ENCODE data around the gene PLXNA3. TPM values are rescaled to one million over a fixed set of nuclear protein-coding genes. Genes with fewer than 3 reads are reported as not detected.

The PLXNA3 gene
- total RNA-seq, 1 donor from 2014 or later: 4.3 TPM

DNA sequence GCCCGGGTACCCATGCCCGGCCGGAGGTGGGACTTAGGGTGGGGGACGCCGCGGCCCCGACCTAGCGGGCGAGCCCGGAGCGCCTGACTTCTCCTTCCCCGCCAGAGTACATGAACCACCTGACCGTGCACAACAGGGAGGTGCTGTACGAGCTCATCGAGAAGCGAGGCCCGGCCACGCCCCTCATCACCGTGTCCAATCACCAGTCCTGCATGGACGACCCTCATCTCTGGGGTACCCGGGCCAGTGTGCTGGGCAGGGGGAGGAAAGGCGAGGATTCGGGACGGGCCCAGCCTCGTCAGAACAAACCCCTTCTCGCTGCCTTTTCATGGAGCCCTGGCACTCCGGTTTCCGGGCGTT lies 46.1 kb upstream of the PLXNA3 start:
- peaks cover 8% of the 10 kb centered on the region for H3K79me2 ChIP-seq (ENCODE audit: low read depth)
- peak overlapping the region; percentile 82 for H3K4me2 ChIP-seq
- TF ChIP-seq EZH2phosphoT487 (IDR thresholded peaks at IDR 0.05): no peak
- TF ChIP-seq, protein P1, sequence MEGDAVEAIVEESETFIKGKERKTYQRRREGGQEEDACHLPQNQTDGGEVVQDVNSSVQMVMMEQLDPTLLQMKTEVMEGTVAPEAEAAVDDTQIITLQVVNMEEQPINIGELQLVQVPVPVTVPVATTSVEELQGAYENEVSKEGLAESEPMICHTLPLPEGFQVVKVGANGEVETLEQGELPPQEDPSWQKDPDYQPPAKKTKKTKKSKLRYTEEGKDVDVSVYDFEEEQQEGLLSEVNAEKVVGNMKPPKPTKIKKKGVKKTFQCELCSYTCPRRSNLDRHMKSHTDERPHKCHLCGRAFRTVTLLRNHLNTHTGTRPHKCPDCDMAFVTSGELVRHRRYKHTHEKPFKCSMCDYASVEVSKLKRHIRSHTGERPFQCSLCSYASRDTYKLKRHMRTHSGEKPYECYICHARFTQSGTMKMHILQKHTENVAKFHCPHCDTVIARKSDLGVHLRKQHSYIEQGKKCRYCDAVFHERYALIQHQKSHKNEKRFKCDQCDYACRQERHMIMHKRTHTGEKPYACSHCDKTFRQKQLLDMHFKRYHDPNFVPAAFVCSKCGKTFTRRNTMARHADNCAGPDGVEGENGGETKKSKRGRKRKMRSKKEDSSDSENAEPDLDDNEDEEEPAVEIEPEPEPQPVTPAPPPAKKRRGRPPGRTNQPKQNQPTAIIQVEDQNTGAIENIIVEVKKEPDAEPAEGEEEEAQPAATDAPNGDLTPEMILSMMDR (IDR thresholded peaks at IDR 0.05): no peak
- TF ChIP-seq EZH2 (IDR thresholded peaks at IDR 0.05): no peak
- H3K4me1 ChIP-seq: no peaks in the 10 kb centered on the region
- H3K4me3 Mint-ChIP-seq: peak overlapping the region; percentile 84
- peaks cover 13% of the 10 kb centered on the region for H3K4me1 Mint-ChIP-seq
- H2AFZ ChIP-seq (replicated peaks): no peak overlapping the region
- peaks cover 7% of the 10 kb centered on the region for H3K36me3 Mint-ChIP-seq
- H3F3A ChIP-seq (ENCODE audit: low read depth): peaks cover 18% of the 10 kb centered on the region
- H3K9ac ChIP-seq: peak overlapping the region; percentile 32
- H3K9me3 Mint-ChIP-seq: peaks cover 20% of the 10 kb centered on the region
- H3K27ac ChIP-seq: no peak overlapping the region
- H3K27me3 ChIP-seq: no peaks in the 10 kb centered on the region
- peaks cover 2% of the 10 kb centered on the region for H3K27me3 Mint-ChIP-seq (ENCODE audit: insufficient read depth, low read depth)
- no peaks in the 10 kb centered on the region for H4K20me1 ChIP-seq (ENCODE audit: low read depth)
- H3K36me3 ChIP-seq: no peaks in the 10 kb centered on the region
- H3K4me3 ChIP-seq: peak overlapping the region; percentile 75
- H3K9me3 ChIP-seq (ENCODE audit: low read depth): no peaks in the 10 kb centered on the region
- H3K27ac Mint-ChIP-seq: no peak overlapping the region
- peak; percentile 80 for DNase-seq (ENCODE audit: low spot score)

DNA sequence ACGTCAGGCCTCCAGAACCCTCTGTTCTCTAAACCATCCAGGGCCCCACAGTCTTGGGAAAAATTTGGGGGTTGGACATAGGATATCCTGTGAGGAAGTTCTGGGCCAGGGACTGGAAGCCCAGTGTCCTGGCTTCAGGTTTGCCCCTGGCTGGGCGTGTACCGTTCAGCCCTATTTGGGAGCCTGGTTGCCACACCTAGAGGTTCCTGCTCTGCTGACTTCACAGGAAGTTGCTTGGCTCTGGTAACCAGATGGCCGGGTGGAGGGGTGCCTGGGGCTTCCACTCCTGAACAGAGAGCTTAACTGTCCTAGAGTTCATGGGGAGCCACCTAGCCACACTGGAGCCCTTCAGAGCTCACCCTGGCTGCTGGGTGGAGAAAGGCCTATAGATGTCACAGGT lies 45.6 kb upstream of the PLXNA3 start:
- DNase-seq (ENCODE audit: low spot score): no peak

DNA sequence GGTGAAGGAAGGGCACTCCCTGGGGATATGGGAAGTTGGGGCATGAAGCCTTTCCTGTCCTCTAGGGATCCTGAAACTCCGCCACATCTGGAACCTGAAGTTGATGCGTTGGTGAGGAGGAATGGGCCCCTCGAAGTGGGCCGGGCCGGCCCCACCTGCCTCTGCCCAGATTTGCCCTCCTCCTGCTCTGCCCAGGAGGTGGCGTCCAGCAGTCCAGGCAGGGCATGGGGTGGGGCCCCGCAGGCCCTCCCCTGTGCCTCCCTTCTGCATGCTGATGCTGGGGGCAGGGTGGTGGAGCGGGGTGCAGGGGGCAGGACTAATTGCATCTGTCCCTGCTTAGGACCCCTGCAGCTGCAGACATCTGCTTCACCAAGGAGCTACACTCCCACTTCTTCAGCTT lies 44.9 kb upstream of the PLXNA3 start:
- Histone ChIP-seq H3K4me3 (no peak overlapping the region), H2AFZ (replicated peaks) (no peak overlapping the region), H3F3A (ENCODE audit: low read depth) (peaks cover 18% of the 10 kb centered on the region), H3K9me3 (ENCODE audit: low read depth) (no peaks in the 10 kb centered on the region), H3K27me3 (no peaks in the 10 kb centered on the region), H3K79me2 (ENCODE audit: low read depth) (peaks cover 8% of the 10 kb centered on the region), H3K36me3 (no peaks in the 10 kb centered on the region), H3K4me2 (no peak overlapping the region), H4K20me1 (ENCODE audit: low read depth) (no peaks in the 10 kb centered on the region), H3K9ac (no peak overlapping the region), H3K27ac (no peak overlapping the region), H3K4me1 (no peaks in the 10 kb centered on the region)
- Mint-ChIP-seq H3K36me3 (peaks cover 7% of the 10 kb centered on the region), H3K27ac (no peak overlapping the region), H3K9me3 (peaks cover 22% of the 10 kb centered on the region), H3K27me3 (ENCODE audit: insufficient read depth, low read depth) (peaks cover 4% of the 10 kb centered on the region), H3K4me3 (peak overlapping the region; percentile 53), H3K4me1 (peaks cover 13% of the 10 kb centered on the region)
- DNase-seq (ENCODE audit: low spot score): no peak
- TF ChIP-seq, protein P1 (IDR thresholded peaks at IDR 0.05): no peak
- TF ChIP-seq EZH2 (IDR thresholded peaks at IDR 0.05) (no peak), EZH2phosphoT487 (IDR thresholded peaks at IDR 0.05) (no peak)

More for the DNA sequence above, 45.6 kb upstream of the PLXNA3 start:
- Histone ChIP-seq H3F3A (ENCODE audit: low read depth) (peaks cover 18% of the 10 kb centered on the region), H3K4me1 (no peaks in the 10 kb centered on the region), H3K4me2 (peak overlapping the region; percentile 82), H3K9me3 (ENCODE audit: low read depth) (no peaks in the 10 kb centered on the region), H3K79me2 (ENCODE audit: low read depth) (peaks cover 8% of the 10 kb centered on the region), H3K9ac (no peak overlapping the region), H4K20me1 (ENCODE audit: low read depth) (no peaks in the 10 kb centered on the region), H3K4me3 (peak overlapping the region; percentile 75), H3K36me3 (no peaks in the 10 kb centered on the region), H3K27ac (no peak overlapping the region), H2AFZ (replicated peaks) (no peak overlapping the region), H3K27me3 (no peaks in the 10 kb centered on the region)
- Mint-ChIP-seq H3K36me3 (peaks cover 7% of the 10 kb centered on the region), H3K4me1 (peaks cover 13% of the 10 kb centered on the region), H3K4me3 (peak overlapping the region; percentile 84), H3K27me3 (ENCODE audit: insufficient read depth, low read depth) (peaks cover 2% of the 10 kb centered on the region), H3K9me3 (peaks cover 20% of the 10 kb centered on the region), H3K27ac (no peak overlapping the region)
- no peak for TF ChIP-seq EZH2 (IDR thresholded peaks at IDR 0.05)
- TF ChIP-seq, protein P1 (IDR thresholded peaks at IDR 0.05): no peak
- no peak for TF ChIP-seq EZH2phosphoT487 (IDR thresholded peaks at IDR 0.05)

Data from neural progenitor cell (in vitro differentiated cells).